CD4-positive, alpha-beta T cell treated with Interferon gamma for 1 hour (primary cell): ENCODE results near the gene PCDH11Y.
"Not testable (repeated sequence)": the region's sequence is repeated elsewhere in the genome, so short reads cannot be mapped to it uniquely, and the experiment has no call there.

ENCODE experiments used
- DNase-seq: peaks from one replicate; pipeline ENCODE4 v3.0.0-alpha.2; 2020

Gene PCDH11Y, protein sequence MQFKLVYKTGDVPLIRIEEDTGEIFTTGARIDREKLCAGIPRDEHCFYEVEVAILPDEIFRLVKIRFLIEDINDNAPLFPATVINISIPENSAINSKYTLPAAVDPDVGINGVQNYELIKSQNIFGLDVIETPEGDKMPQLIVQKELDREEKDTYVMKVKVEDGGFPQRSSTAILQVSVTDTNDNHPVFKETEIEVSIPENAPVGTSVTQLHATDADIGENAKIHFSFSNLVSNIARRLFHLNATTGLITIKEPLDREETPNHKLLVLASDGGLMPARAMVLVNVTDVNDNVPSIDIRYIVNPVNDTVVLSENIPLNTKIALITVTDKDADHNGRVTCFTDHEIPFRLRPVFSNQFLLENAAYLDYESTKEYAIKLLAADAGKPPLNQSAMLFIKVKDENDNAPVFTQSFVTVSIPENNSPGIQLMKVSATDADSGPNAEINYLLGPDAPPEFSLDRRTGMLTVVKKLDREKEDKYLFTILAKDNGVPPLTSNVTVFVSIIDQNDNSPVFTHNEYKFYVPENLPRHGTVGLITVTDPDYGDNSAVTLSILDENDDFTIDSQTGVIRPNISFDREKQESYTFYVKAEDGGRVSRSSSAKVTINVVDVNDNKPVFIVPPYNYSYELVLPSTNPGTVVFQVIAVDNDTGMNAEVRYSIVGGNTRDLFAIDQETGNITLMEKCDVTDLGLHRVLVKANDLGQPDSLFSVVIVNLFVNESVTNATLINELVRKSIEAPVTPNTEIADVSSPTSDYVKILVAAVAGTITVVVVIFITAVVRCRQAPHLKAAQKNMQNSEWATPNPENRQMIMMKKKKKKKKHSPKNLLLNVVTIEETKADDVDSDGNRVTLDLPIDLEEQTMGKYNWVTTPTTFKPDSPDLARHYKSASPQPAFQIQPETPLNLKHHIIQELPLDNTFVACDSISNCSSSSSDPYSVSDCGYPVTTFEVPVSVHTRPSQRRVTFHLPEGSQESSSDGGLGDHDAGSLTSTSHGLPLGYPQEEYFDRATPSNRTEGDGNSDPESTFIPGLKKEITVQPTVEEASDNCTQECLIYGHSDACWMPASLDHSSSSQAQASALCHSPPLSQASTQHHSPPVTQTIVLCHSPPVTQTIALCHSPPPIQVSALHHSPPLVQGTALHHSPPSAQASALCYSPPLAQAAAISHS (N-terminal part only)

GRCh38 chrY:5000057-5000456, at the start of gene PCDH11Y:
TSS of gene PCDH11Y (plus strand) at chrY:5000296. CDS start at chrY:5057100, 56,804 bp downstream.
- not testable (repeated sequence) for DNase-seq

DNA sequence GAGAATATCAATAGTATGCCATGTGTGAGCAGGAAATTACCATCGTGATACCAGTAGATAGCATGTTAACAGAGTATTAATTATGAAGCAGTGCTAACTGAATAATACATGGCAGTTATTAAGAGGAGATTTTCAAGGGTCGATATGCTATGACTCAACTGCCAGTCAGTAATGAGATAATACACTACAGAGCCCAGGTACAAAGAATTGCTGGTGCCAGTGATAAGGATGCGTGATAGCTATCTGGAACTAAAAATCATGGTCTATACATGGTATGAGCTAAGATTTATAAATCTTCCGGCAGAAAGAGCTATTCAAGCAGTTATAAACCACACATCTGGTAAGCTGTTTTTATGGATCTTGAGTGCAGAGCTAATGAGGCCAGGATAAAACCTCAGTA, 32.2 kb upstream of the PCDH11Y start:
- DNase-seq: not testable (repeated sequence)

- DNase-seq: not testable (repeated sequence)
These were observed 8.2 kb upstream of the PCDH11Y start for GRCh38 chrY:4991743-4992400.

GRCh38 chrY:4994892-4995291, 5.2 kb upstream of the PCDH11Y start:
- not testable (repeated sequence) for DNase-seq

GRCh38 chrY:5002476-5003184, 2.5 kb downstream of the PCDH11Y start:
- not testable (repeated sequence) for DNase-seq

DNA sequence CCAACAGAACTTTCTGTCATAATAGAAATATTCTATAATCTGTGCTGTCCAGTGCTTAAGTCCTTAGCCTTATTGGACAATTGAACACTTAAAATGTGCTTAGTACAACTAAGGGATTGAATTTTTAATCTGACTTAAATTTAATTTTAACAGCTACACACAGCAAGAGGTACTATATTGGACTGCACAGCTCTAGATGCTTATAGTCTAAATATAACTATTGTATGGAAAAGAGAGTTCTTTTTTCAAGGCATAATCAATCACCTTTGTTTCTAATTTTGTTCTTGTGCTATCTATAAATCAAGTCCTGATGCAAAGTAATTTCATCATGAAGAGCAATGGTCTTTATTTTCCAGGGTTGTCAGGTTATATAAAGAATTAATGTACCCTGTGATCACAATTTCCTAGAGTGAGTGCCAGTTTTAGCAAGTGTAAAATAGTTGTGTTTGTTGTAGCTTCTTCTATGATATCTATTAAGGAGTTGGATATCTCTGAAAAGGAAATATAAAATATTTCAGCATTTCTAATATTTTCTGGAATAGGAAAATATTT, 39.0 kb downstream of the PCDH11Y start:
- not testable (repeated sequence) for DNase-seq

DNA sequence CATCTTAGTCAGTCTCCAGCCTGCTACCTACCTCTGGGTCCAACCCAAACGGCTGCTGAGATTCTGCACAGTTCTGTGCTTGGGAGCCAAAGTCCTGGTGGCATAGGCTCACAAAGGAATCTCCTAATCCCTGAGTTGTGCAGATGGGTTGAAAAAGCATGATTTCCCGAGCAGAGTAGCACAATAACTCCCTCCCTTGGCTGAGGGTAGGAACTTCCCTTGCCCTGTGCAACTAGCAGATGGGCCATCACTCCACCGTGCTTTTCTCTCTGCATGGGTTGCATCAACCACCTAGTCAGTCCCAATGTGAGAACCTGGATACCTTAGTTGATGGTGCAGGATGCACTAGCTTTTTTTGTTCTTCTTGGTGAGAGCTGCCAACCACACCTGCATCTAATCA, 82.9 kb downstream of the PCDH11Y start:
- DNase-seq: not testable (repeated sequence)

GRCh38 chrY:5182998-5183397, 182.9 kb downstream of the PCDH11Y start:
- DNase-seq: not testable (repeated sequence)

DNA sequence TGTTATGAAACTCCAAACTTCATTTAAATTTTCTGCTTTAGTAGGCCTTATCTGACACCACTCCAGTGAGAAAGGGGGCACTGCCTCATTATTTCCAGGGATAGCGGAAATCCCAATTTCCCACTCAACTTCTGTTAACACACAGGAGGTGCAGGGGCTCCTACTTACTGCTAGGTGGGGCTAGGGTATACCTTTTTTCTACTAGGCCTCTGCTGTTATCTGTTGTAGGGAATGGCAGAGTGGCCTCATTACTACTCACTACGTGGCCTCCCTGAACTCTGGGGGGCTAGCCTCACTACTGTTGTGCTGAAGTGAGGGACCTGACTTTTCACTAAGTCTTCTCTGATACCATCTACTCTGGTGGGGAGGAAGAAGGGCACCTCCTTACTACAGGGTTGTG, 215.0 kb downstream of the PCDH11Y start:
- DNase-seq: not testable (repeated sequence)

DNA sequence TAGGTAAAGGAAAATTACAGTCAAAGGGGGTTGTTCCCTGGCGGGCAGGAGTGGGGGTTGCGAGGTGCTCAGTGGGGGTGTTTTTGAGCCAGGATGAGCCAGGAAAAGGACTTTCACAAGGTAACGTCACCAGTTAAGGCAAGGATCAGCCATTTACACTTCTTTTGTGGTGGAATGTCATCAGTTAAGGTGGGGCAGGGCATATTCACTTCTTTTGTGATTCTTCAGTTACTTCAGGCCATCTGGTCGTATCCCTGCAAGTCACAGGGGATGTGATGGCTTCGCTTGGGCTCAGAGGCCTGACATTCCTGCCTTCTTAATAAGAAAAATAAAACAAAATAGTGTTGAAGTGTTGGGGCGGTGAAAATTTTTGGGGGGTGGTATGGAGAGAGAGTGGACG, 324.8 kb downstream of the PCDH11Y start:
- DNase-seq: not testable (repeated sequence)

DNA sequence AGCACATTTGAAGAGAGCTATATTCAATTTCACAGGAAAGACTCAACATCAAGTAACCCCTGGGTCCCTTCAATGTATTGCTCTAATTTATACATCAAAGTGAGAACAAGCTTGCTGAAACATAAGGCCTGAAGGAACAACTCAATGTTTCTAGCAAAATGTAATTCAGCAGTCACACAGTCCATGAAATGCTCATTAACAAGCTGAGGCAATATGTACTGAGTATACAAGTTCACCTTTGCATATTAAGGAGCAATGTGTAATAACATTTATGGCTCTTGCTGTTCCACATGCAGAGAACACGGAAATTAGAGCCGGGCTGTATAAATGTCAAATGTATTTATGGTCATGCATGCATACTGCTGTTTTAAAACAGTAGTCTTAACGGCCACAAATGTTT, 342.1 kb downstream of the PCDH11Y start:
- not testable (repeated sequence) for DNase-seq

DNA sequence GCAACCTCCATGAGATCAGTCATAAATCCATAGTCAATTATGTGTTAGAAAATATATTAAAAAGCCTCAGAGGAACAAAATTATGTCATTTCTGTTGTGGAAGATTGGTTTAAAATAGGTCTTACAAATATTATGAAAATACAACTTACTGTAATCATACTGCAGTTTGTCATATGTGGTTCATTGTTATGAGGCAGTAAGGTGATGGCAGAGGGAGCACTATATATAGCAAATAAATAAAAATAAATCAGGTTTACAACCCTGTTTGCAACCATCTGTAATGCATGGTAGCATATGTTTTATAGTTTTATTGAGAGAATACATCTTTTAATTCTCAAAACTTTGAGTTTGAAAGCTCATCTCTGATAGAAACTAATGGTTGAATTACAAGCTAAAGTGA, 543.6 kb downstream of the PCDH11Y start:
- not testable (repeated sequence) for DNase-seq

DNA sequence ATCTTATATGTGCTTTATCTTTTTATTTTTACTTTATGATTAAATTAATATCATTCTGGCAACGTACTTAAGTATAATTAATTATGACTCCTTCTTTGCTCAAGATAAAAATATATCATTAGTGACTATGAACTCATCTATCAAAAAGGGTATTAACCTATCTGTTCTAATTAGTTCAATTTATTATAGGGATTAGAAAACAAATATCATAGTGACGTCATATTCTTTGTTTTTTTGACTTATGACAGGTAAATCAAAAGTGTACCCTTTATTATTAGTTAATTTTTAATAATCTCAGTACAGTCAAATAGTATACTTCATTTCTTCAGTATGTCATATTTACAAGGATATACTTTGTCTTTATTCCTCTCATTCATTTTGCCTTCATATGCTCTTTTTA, 638.5 kb downstream of the PCDH11Y start:
- DNase-seq: not testable (repeated sequence)

GRCh38 chrY:5679265-5679664, 679.2 kb downstream of the PCDH11Y start:
- DNase-seq: not testable (repeated sequence)

DNA sequence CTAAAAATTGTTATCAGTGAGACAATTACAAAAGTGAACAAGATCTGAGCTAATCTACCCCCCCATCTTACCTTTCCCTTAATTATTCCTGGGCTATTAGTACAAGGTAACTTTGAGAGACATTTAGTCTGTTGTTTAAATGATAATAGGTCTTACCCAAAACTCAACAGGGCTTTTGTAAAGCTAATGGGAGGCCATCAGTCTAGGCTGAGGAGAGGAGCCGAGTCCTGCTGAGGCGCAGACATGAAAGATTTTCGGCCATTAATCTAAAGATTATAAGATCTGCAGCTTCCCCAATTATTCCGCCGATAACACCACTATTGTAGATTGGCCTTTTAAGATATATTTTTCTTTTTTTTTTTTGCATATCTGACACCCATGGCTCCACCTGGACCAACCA, 708.6 kb downstream of the PCDH11Y start:
- not testable (repeated sequence) for DNase-seq

DNA sequence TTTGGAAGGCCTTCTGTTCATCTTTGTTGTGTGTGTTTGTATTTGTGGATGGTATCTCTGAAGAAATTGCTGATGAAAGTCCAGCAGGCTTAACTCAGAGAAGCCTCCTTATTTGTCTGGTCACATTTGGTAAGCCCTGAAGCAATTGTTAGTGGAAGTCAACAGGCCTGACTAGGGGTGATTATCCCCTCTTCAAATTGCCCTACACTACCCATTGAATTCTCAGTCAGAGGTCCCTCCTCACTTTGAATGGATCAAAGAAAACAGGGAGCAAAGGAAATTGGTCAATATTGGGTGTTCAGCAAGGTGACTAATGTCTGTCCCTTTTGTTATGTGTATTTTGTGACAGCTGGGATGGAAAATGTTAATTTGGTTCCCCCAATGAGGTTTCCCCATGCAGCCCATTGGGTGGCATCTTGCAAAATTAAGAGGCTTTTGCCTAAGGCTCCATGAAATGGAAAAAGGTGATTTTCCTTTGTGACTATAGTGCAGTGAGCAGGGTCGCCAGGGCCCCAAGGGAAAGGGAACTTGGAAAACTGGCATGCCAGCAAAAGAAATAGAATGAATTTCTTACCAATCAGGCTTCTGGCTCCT, 709.8 kb downstream of the PCDH11Y start:
- not testable (repeated sequence) for DNase-seq

DNA sequence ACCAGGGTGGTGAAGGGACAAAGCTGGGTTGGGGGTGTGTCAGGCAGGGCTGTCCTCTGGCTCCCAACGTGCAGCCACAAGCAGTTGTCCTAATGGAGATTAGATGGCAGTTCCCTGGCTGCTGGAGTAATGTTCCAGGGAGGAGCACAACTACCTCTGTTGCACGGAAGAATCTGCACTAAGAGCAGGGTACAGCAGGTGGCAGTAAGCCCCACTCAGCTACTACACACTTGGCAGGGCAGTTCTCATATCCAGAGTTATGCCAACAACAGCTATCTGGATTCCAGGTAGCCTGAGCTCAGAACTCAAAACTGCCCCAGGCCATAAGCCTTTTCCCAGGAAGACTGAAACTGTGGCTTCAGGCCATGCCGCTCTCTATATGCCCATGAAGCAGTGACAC, 761.3 kb downstream of the PCDH11Y start:
- not testable (repeated sequence) for DNase-seq

DNA sequence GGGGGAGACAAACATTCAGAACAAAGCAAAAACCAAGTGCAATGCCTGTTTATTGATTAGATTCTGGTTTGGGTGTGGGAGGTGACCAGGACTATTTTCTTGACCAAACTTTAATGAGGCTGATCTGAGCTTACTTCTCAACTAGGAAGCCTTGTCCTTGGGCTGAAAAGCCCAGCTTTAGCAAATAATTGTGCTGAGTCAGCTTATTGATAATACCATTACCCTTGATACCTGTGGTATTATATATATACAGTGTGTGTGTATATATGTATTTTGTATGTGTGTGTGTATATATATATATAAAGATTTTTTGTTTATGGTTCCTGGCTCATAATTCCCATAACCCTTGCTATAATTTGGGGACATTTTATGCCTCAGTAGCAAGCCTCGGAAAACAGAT, 776.4 kb downstream of the PCDH11Y start:
- DNase-seq: not testable (repeated sequence)
